Right lobe of liver (tissue), 6 donors: ENCODE results near the gene KIZ. TPM values are rescaled to one million over a fixed set of nuclear protein-coding genes. Genes with fewer than 3 reads are reported as not detected.

Source experiments
- ATAC-seq, 4 donors: fragments of 200-7000 bp; cut with Tn5 transposase; one replicate each; pipeline ENCODE4 v1.9.1; 2020; ENCODE audit warnings: mild to moderate bottlenecking in 4 of 4, moderate library complexity in 4 of 4
- DNase-seq, 3 donors: peaks; one replicate each; pipeline ENCODE4 v3.0.0-alpha.2; 2020
- H3K27ac ChIP-seq, 3 donors: fragments of 200-600 bp; one replicate each; pipeline ENCODE4 v1.8.0; 2022
- H3K27me3 ChIP-seq, 2 donors: fragments of 200-600 bp; one replicate each; pipeline ENCODE4 v1.8.0; 2022
- H3K36me3 ChIP-seq, 4 donors: fragments of 200-600 bp; sonication (generic) in 1 of 4; one replicate each; pipeline versions ENCODE4 v1.5.1 to v1.8.0; 2017 to 2022; ENCODE audit warnings: control low read depth in 1 of 4
- H3K4me1 ChIP-seq, 4 donors: fragments of 200-600 bp; sonication (generic) in 1 of 4; one replicate each; pipeline versions ENCODE4 v1.5.1 to v1.8.0; 2017 to 2022; ENCODE audit warnings: control low read depth in 1 of 4
- H3K4me3 ChIP-seq, 3 donors: fragments of 200-600 bp; one replicate each; pipeline ENCODE4 v1.8.0; 2022
- H3K9me3 ChIP-seq, 4 donors: fragments of 200-600 bp; sonication (generic) in 1 of 4; one replicate each; pipeline versions ENCODE4 v1.5.1 to v1.8.0; 2017 to 2022; ENCODE audit warnings: control low read depth in 1 of 4
- POLR2A ChIP-seq: fragments of 450-650 bp; IDR thresholded peaks from one replicate; pipeline ENCODE4 v1.6.1; 2017; ENCODE audit warnings: antibody characterized with exemption, mild to moderate bottlenecking
- WGBS: methylation state at CpG from one replicate; pipeline ENCODE4 v1.1.6; 2018; ENCODE audit warnings: low coverage, low lambda C conversion rate; ENCODE audit not compliant: insufficient coverage; ENCODE audit errors: missing lambda C conversion rate; 5-methylcytosine and 5-hydroxymethylcytosine counted together
- intact Hi-C, 2 donors: fragments of 100-400 bp; cut with DNase I; formaldehyde crosslinking; loops; one replicate each; pipeline versions ENCODE4 v1.11.2 to v1.14.1; 2022
- long read RNA-seq: library from polyadenylated mRNA; unstranded; transcript quantifications from one replicate; pipeline ENCODE4 v2.0.0, GENCODE V29; 2019
- total RNA-seq, 6 experiments: library from RNA; depleted of rRNA in 2 of 6; stranded (reverse); fragments of >200 nt in 2 of 6; fragmentation: NEBNext Ultra II Directional in 3 of 6; extraction: Animal tissue kit (Norgen Biotek cat#: 25700) in 3 of 6; gene quantifications; one replicate each; pipeline versions ENCODE4 v1.1.0 to v1.2.4, GENCODE V29; 2016 to 2023
- TF ChIP-seq, protein P1 (sequence below), 4 donors: fragments of 200-600 bp in 3 of 4; fragments of 450-650 bp in 1 of 4; IDR thresholded peaks; one replicate each; pipeline versions ENCODE4 v1.5.1 to v1.8.0; 2016 to 2022; ENCODE audit warnings: antibody characterized with exemption in 4 of 4, mild to moderate bottlenecking in 2 of 4
- donor health status: DM: no; HTN: yes; CAD: no.
- donor health status: DM: no; HTN: no; CAD: no.
- donor health status: DM: no; HTN: no; CAD: no.
- donor health status: DM: no; HTN: yes; CAD: no.
- donor health status: DM: no; HTN: yes; CAD: no.

KIZ gene, protein sequence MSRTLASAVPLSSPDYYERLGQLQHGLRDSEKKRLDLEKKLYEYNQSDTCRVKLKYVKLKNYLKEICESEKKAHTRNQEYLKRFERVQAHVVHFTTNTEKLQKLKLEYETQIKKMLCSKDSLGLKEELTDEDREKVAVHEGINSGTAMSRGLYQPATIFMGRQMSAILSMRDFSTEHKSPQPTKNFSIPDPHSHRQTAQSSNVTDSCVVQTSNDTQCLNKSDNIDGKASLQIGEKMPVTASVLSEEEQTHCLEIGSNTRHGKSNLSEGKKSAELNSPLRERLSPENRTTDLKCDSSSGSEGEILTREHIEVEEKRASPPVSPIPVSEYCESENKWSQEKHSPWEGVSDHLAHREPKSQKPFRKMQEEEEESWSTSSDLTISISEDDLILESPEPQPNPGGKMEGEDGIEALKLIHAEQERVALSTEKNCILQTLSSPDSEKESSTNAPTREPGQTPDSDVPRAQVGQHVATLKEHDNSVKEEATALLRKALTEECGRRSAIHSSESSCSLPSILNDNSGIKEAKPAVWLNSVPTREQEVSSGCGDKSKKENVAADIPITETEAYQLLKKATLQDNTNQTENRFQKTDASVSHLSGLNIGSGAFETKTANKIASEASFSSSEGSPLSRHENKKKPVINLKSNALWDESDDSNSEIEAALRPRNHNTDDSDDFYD
- total RNA-seq, result 10 to 100 TPM in 1 of 6 experiments, 1 to 10 TPM in 5; 5.1 to 11.5 (median 7.4) TPM
- long read RNA-seq, partial matches to known transcripts, result 0 of 2 reads
- long read RNA-seq, other reads (novel, unspliced or antisense), result 1 of 2 reads

DNA sequence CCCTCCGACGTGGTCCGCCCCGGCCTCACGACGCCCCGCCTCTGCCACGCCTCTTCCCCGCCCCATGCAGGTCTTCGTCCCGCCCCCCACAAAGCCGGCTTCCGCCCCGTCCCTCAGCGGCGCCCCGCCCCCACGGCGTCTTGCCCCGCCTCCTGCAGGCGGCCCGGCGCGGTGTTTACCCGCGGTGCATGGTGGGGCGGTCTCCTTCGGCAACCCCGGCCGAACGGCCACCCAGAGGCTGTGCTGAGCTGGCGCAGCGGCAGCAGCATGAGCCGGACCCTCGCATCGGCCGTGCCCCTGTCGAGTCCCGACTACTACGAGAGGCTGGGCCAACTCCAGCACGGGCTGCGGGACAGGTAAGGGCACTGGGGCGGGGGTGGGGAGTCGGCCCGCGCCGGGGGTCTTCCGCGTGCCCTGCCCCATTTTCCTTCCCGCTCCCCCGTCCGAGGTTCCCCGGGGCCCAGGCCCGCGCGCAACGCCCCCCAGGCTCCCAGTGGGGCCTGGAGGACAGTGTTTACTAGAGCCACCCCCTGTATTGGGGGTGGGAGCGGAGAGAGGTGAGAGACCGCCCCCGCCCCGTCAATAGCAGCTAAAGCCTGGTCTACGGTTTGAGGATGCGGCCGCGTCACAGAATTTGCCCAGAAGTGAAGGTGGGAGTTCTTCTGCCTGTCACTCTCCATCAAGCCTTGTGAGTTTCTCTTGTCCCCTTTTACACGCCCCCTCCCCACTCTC is at the start of gene KIZ:
KIZ (plus strand) TSS at position 234 of the 732 bp plus-strand sequence; CDS start at position 268, 34 bp downstream.
- H3K27me3 ChIP-seq, result no peaks in the 10 kb centered on the region
- intact Hi-C loops, result no loop called here
- H3K4me1 ChIP-seq, result peaks cover 0 to 5% (median 0%) of the 10 kb centered on the region in 4 donors
- ATAC-seq (peak; percentile 99), DNase-seq (peak; percentile 99)
- H3K9me3 ChIP-seq, result no peaks in the 10 kb centered on the region
- H3K27ac ChIP-seq, result peak within 1 kb of the TSS; percentile 63 to 77 (median 67)
- H3K36me3 ChIP-seq, result no peaks in the 10 kb centered on the region
- H3K4me3 ChIP-seq, result peak within 1 kb of the TSS; percentile 90 to 95 (median 92)
- 0% methylated on average over 1 of the region's 66 CpGs for WGBS
- TF ChIP-seq POLR2A, result peak; percentile 74
- TF ChIP-seq, protein P1, sequence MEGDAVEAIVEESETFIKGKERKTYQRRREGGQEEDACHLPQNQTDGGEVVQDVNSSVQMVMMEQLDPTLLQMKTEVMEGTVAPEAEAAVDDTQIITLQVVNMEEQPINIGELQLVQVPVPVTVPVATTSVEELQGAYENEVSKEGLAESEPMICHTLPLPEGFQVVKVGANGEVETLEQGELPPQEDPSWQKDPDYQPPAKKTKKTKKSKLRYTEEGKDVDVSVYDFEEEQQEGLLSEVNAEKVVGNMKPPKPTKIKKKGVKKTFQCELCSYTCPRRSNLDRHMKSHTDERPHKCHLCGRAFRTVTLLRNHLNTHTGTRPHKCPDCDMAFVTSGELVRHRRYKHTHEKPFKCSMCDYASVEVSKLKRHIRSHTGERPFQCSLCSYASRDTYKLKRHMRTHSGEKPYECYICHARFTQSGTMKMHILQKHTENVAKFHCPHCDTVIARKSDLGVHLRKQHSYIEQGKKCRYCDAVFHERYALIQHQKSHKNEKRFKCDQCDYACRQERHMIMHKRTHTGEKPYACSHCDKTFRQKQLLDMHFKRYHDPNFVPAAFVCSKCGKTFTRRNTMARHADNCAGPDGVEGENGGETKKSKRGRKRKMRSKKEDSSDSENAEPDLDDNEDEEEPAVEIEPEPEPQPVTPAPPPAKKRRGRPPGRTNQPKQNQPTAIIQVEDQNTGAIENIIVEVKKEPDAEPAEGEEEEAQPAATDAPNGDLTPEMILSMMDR (IDR thresholded peaks at IDR 0.05), result peak in 3 of 4 donors; percentile 16 to 51 (median 34)

DNA sequence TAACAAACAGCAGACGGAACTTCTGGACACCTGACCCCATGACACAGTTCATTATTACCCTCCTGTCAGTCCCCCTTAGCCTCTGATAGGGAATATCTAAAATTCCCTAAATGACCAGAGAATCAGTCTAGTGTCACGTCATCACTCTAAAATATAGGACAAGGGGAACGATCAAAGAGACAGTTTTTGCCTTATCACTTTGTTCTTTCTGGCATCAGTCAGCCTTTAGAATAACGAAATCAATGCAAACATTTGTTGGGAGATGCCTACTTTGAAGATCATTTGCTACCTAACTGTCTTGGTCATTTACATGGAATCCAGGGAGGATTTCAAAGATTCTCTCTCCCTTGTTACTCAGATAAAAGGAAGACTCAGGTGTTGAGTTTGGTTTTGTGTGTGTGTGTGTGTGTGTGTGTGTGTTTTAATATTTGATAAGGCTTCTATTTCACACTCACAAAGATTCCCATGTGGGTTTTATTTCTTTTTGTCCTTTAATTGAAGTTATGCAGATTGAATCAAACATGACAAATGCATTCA is 48.0 kb upstream of the KIZ start:
- Histone ChIP-seq H3K4me3 (no peak overlapping the region), H3K36me3 (no peaks in the 10 kb centered on the region), H3K27ac (no peak overlapping the region), H3K9me3 (no peaks in the 10 kb centered on the region), H3K4me1 (no peaks in the 10 kb centered on the region), H3K27me3 (no peaks in the 10 kb centered on the region)
- 32% methylated on average over 4 of the region's 4 CpGs for WGBS
- intact Hi-C loops, result no loop called here
- DNase-seq, result no peak
- ATAC-seq, result no peak
- TF ChIP-seq, protein P1 (IDR thresholded peaks at IDR 0.05), result no peak
- no peak for TF ChIP-seq POLR2A

DNA sequence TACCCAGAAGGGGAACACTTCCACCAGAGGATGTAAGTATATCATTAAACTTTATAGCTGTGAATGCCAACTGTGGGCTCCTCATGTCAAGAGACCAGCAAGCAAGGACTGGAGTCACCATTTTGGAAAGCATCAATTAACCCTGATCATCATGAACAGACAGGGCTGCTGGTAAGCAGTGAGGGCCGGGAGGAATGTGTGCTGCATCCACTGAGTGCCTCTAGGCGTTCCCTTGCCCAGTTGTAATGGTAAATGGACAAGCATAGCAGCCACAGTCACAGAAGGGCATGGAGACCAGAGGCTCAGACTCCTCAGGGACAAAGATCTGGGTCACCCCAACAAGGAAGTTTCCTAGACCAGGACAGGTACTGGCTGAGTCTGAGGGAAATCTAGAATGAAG is 43.3 kb upstream of the KIZ start:
- TF ChIP-seq, protein P1 (IDR thresholded peaks at IDR 0.05), result no peak
- TF ChIP-seq POLR2A, result no peak
- H3K4me3 ChIP-seq, result no peak overlapping the region
- no peaks in the 10 kb centered on the region for H3K9me3 ChIP-seq
- H3K27me3 ChIP-seq, result no peaks in the 10 kb centered on the region
- no peak for ATAC-seq
- no peaks in the 10 kb centered on the region for H3K36me3 ChIP-seq
- no peak overlapping the region for H3K27ac ChIP-seq
- intact Hi-C loops, result no loop called here
- no peak for DNase-seq
- WGBS, result 17% methylated on average over 1 of the region's 2 CpGs
- H3K4me1 ChIP-seq, result no peaks in the 10 kb centered on the region

DNA sequence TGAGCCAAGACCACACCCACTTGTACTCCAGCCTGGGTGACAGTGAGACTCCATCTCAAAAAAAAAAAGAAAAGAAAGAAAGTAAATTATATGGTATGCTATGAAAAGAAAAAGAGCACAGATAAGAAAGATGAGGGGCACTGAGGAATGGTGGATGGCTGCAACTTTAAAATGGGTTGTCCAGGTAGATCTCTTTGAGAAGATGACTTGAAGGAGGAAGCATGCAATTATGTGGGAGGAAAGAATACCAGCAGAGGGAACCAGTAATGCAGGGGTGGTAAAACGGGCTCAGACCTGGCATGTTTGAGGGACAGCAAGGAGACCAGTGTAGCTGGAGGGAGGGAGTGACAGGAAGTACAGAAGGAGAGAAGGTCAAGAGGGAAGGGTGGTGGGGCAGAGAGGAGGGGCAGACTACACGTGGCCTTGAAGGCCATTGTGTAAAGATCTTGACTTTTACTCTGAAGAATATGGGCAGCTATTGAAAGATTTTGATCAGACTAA is 42.0 kb upstream of the KIZ start:
- whole genome bisulfite sequencing, result 15% methylated on average over 2 of the region's 2 CpGs
- Histone ChIP-seq H3K4me3 (no peak overlapping the region), H3K27ac (no peak overlapping the region), H3K4me1 (no peaks in the 10 kb centered on the region), H3K36me3 (no peaks in the 10 kb centered on the region), H3K27me3 (no peaks in the 10 kb centered on the region), H3K9me3 (no peaks in the 10 kb centered on the region)
- ATAC-seq (no peak), DNase-seq (no peak)
- TF ChIP-seq, protein P1 (IDR thresholded peaks at IDR 0.05), result no peak
- no peak for TF ChIP-seq POLR2A
- intact Hi-C loops, result no loop called here
